Spleen (tissue), 7 donors: ENCODE measurements around the gene KLF6.

Experiments
- POLR2A ChIP-seq, 3 donors: fragments of 450-650 bp; IDR thresholded peaks; one replicate each; pipeline ENCODE4 v1.5.1; 2017; ENCODE audit warnings: antibody characterized with exemption in 3 of 3, mild to moderate bottlenecking in 1 of 3
- POLR2AphosphoS5 ChIP-seq, 3 donors: sonication (generic); formaldehyde crosslinking; IDR thresholded peaks; one replicate each; pipeline ENCODE4 v1.5.1; 2017; ENCODE audit warnings: antibody characterized with exemption in 3 of 3
- TF ChIP-seq, protein P1 (sequence below), 11 experiments: fragments of 200-600 bp in 7 of 11; fragments of 450-650 bp in 4 of 11; sonication (generic) in 4 of 11; IDR thresholded peaks in 8 of 11; conservative IDR thresholded peaks in 3 of 11; 1 replicate in 7 of 11; 2 replicates in 4 of 11; pipeline versions ENCODE4 v1.4.0 to v1.8.0; 2016 to 2021; ENCODE audit warnings: antibody characterized with exemption in 11 of 11, inconsistent platforms in 4 of 11, mild to moderate bottlenecking in 1 of 11
- donor health status: DM: no; HTN: no; CAD: no; lungs with moderate emphysema.
- donor health status: DM: no; HTN: no; CAD: no.
- donor health status: DM: no; HTN: no; CAD: no.

DNA sequence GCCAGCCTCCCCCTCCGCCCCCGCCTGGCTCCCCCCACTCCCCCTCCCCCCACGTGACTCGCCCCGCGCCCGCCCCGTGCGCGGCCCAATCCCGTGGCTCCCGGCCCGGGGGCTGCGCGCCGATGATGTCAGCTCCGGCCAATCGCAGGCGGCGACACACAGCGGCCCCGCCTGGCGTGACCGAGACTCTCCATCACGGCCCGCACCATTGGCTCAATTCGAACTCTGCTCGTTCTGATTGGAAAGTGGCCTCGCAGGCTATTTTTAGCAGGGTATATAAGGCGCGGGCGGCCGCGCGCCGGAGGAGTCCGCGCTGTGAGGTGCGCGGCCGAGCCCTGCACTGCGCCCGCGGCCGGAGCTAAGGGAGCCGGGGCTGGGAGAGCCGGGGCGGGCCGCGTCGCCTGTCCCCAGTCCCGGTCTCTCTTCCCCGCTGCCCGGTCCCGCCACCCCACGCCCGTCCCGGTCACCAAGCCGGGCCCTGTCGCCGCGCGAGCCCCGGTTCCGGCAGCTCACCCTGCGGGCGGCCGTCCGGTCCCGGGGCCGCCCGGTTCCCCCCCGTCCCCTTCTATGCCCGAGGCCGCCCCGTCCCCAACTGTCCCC lies 342 bp upstream of the KLF6 start:
- TF ChIP-seq, protein P1, sequence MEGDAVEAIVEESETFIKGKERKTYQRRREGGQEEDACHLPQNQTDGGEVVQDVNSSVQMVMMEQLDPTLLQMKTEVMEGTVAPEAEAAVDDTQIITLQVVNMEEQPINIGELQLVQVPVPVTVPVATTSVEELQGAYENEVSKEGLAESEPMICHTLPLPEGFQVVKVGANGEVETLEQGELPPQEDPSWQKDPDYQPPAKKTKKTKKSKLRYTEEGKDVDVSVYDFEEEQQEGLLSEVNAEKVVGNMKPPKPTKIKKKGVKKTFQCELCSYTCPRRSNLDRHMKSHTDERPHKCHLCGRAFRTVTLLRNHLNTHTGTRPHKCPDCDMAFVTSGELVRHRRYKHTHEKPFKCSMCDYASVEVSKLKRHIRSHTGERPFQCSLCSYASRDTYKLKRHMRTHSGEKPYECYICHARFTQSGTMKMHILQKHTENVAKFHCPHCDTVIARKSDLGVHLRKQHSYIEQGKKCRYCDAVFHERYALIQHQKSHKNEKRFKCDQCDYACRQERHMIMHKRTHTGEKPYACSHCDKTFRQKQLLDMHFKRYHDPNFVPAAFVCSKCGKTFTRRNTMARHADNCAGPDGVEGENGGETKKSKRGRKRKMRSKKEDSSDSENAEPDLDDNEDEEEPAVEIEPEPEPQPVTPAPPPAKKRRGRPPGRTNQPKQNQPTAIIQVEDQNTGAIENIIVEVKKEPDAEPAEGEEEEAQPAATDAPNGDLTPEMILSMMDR (IDR thresholded peaks at IDR 0.05 in 8 of 11, conservative IDR thresholded peaks at IDR 0.05 in 3 of 11), result peak in 2 of 11 experiments; percentile 14 to 27
- peak; percentile 100 for TF ChIP-seq POLR2AphosphoS5 (IDR thresholded peaks at IDR 0.05)
- peak; percentile 99 to 100 (median 100) for TF ChIP-seq POLR2A (IDR thresholded peaks at IDR 0.05)
